Panc1 (cell line): ENCODE measurements around the gene RANBP1. TPM values are rescaled to one million over a fixed set of nuclear protein-coding genes. Genes with fewer than 3 reads are reported as not detected.

ENCODE experiments used
- ATAC-seq: fragments of 200-7000 bp; cut with Tn5 transposase; 2 replicates; pipeline ENCODE4 v1.9.1; 2020; ENCODE audit warnings: mild to moderate bottlenecking, moderate library complexity
- BruUV-seq: library from RNA; stranded (reverse); fragments of 400-500 nt; replicated peaks from 2 replicates; lab custom pipeline; 2021; lab: Mats Ljungman, UMichigan
- CTCF ChIA-PET: fragments of 300-600 bp; sonication (Branson Sonifier 250); formaldehyde crosslinking; loops from one replicate; lab custom pipeline; 2022; ENCODE audit warnings: antibody characterized with exemption; lab: Charles Lee
- POLR2A ChIA-PET: fragments of 300-600 bp; sonication (Branson Sonifier 250); formaldehyde crosslinking; loops from one replicate; lab custom pipeline; 2022; ENCODE audit warnings: antibody characterized with exemption; lab: Charles Lee
- DNase-seq: peaks from one replicate; pipeline ENCODE4 v3.0.0-alpha.2; 2010; ENCODE audit warnings: low read depth, low spot score
- H3K27ac ChIP-seq: 2 replicates; pipeline ENCODE4 v1.5.1; 2011; ENCODE audit warnings: mild to moderate bottlenecking, low read length, inconsistent platforms
- H3K27me3 ChIP-seq: fragments of 200-500 bp; sonication (Bioruptor generic); 2 replicates; pipeline ENCODE4 v1.6.0; 2014; ENCODE audit warnings: low read length, inconsistent platforms; ENCODE audit not compliant: control insufficient read depth, insufficient read depth
- H3K36me3 ChIP-seq: fragments of 200-500 bp; sonication (Bioruptor generic); 2 replicates; pipeline ENCODE4 v1.5.1; 2014; ENCODE audit warnings: inconsistent platforms, mild to moderate bottlenecking, low read length, moderate library complexity; ENCODE audit not compliant: control insufficient read depth, insufficient read depth
- H3K4me1 ChIP-seq: 2 replicates; pipeline ENCODE4 v1.5.1; 2011; ENCODE audit warnings: inconsistent platforms, mild to moderate bottlenecking, low read length, moderate library complexity; ENCODE audit not compliant: control insufficient read depth, insufficient read depth
- H3K4me3 ChIP-seq, 2 experiments: 2 replicates each; pipeline ENCODE4 v1.5.1; 2011 to 2012; ENCODE audit warnings: low read depth in 2 of 2, low read length in 2 of 2, mild to moderate bottlenecking in 2 of 2, inconsistent platforms in 1 of 2, moderate library complexity in 1 of 2
- H3K9me3 ChIP-seq: fragments of 200-500 bp; sonication (Bioruptor generic); 2 replicates; pipeline ENCODE4 v1.5.1; 2014; ENCODE audit warnings: low read depth, mild to moderate bottlenecking, inconsistent platforms, low read length, moderate library complexity; ENCODE audit not compliant: control insufficient read depth, insufficient read depth
- CTCF ChIP-seq: fragments of 450-650 bp; IDR thresholded peaks from 2 replicates; pipeline ENCODE4 v1.5.1; 2017; ENCODE audit warnings: mild to moderate bottlenecking
- POLR2AphosphoS5 ChIP-seq: IDR thresholded peaks from 2 replicates; pipeline ENCODE4 v1.6.1; 2012; ENCODE audit warnings: mild to moderate bottlenecking, low read depth, low read length, moderate library complexity
- REST ChIP-seq, 2 experiments: IDR thresholded peaks; 2 replicates each; pipeline ENCODE4 v1.6.1; 2011 to 2012; ENCODE audit warnings: low read depth in 2 of 2, control low read depth in 1 of 2, low read length in 1 of 2, mild to moderate bottlenecking in 1 of 2, moderate library complexity in 1 of 2; ENCODE audit not compliant: insufficient read depth in 1 of 2
- SIN3A ChIP-seq: IDR thresholded peaks from 2 replicates; pipeline ENCODE4 v1.6.1; 2012; ENCODE audit warnings: low read depth, mild to moderate bottlenecking, low read length, moderate library complexity, borderline replicate concordance; ENCODE audit not compliant: insufficient read depth
- TCF7L2 ChIP-seq: IDR thresholded peaks from 2 replicates; pipeline ENCODE4 v1.6.1; 2011; ENCODE audit warnings: mild to moderate bottlenecking, low read depth, low read length, inconsistent platforms
- in situ Hi-C: cut with HindIII; loops from 2 replicates; pipeline ENCODE4 v1.10.0; 2016; ENCODE audit warnings: low sequenced_read_pairs, low pct_unique_long_range_greater_than_20kb
- intact Hi-C: fragments of 100-400 bp; cut with micrococcal nuclease; formaldehyde crosslinking; loops from one replicate; pipeline ENCODE4 v1.10.0; 2022; ENCODE audit not compliant: unreplicated experiment
- total RNA-seq: library from RNA; stranded (reverse); gene quantifications from one replicate; pipeline ENCODE4 v1.2.1, GENCODE V29; 2021; ENCODE audit not compliant: unreplicated experiment

The RANBP1 gene
- total RNA-seq, 1 experiment from 2014 or later = 232 TPM

DNA sequence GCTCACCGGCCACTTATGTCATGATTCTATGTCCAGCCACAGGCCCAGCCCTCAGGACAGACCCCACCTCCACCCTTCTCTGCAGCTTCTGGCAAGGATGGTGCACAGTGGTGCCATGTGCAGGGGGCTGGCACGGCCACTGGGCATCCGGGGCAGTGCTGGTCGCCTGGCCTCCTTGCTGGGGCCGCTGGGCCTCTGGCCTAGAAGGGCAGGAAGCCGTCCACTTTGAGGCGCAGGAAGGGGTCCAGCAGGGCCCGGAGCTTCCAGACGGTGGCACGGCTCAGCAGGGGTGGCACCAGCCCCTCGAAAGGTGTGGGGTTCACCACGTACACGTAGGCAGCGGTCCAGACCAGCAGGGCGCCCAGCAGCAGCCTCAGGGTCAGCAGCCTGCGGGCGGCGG lies 32.5 kb downstream of the RANBP1 start:
- no peak overlapping the region for H3K4me3 ChIP-seq
- no peak overlapping the region for H3K27ac ChIP-seq
- no peaks in the 10 kb centered on the region for H3K27me3 ChIP-seq
- no TSS peak for BruUV-seq
- no peaks in the 10 kb centered on the region for H3K36me3 ChIP-seq
- no peaks in the 10 kb centered on the region for H3K4me1 ChIP-seq
- DNase-seq (no peak), ATAC-seq (no peak)
- in situ Hi-C loops (no loop called here), intact Hi-C loops (no loop called here)
- no peak for TF ChIP-seq SIN3A
- TF ChIP-seq CTCF = no peak
- TF ChIP-seq POLR2AphosphoS5 = no peak
- TF ChIP-seq REST (IDR thresholded peaks at IDR 0.05; ENCODE audit: insufficient read depth in 1 of 2, low read depth in 2 of 2, low read length in 1 of 2) = no peak
- TF ChIP-seq TCF7L2 = no peak
- ChIA-PET CTCF (no interaction called here), POLR2A (no interaction called here)
- H3K9me3 ChIP-seq = no peaks in the 10 kb centered on the region

DNA sequence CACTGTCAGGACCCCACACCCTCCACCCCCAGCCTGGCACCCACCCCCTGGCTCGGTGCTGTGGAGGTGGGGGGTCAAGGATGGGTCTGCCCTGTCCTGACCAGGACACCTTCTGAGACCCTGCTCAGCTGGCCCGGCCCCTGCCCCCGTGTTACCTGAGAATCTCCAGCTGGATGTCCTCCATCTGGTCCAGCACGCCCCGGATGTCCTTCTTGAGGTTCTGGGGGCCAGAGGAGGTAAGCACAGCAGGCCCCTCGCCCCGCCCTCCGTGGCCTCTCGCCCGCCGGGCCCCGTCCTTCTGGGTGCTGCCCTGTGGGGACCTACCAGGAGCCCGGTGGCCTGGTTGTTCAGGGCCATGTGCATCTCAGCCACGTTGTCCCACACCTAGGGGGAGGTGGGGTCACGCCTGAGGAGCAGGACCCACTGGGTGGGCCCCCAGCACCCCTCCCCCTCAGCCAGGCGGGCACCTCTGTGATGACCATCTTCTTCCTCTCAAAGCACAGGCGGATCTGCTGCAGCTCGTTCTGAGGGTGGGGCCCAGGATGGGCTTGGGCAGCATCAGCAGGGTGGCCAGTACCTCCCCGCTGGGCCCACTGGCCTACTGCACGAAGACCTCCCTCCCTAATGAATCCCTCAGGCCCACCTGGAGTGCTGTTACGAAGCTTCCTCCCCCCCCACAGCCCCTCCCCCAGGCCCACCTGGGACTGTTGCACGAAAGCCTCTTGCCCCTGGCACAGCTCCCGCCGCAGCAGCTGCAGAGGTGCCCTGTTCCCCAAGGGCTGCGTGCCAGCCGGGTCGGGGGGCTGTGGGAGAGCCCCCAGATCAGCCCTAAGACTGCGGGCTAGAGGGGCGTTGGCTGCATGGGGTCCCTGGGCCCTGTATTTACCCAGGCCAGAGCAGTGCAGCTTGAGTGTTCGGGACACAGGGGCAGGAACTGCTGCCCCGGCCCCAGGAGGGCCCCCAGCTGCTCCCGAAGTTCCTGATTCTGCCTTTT lies 33.6 kb downstream of the RANBP1 start:
- ChIA-PET POLR2A (no interaction called here), CTCF (no interaction called here)
- TF ChIP-seq CTCF (no peak), SIN3A (no peak), REST (IDR thresholded peaks at IDR 0.05; ENCODE audit: insufficient read depth in 1 of 2, low read depth in 2 of 2, low read length in 1 of 2) (no peak), TCF7L2 (no peak), POLR2AphosphoS5 (no peak)
- Histone ChIP-seq H3K4me1 (no peaks in the 10 kb centered on the region), H3K9me3 (no peaks in the 10 kb centered on the region), H3K27ac (no peak overlapping the region), H3K27me3 (no peaks in the 10 kb centered on the region), H3K36me3 (no peaks in the 10 kb centered on the region), H3K4me3 (no peak overlapping the region)
- no peak for DNase-seq
- in situ Hi-C loops (no loop called here), intact Hi-C loops (no loop called here)
- BruUV-seq = no TSS peak
- no peak for ATAC-seq
